ENCODE results near the gene TPPP. TPM values are rescaled to one million over a fixed set of nuclear protein-coding genes. Genes with fewer than 3 reads are reported as not detected.
A peak's percentile ranks its signal among the peaks of the same experiment; 100 is the strongest.
"Not testable (repeated sequence)": the region's sequence is repeated elsewhere in the genome, so short reads cannot be mapped to it uniquely, and the experiment has no call there.

The TPPP gene
- total and polyA plus RNA-seq, 7 donors: 0.60 to 15.5 (median 7.1) TPM

- DNase-seq: peak; percentile 66
- peak overlapping the region in 3 of 4 donors; percentile 76 to 89 (median 89) for H3K27ac ChIP-seq
- WGBS, 2 donors: 3 to 6% methylated on average over 14 to 21 of the region's 22 CpGs
Observed at GRCh38 chr5:694042-694431, 885 bp upstream of the TPPP start.

DNA sequence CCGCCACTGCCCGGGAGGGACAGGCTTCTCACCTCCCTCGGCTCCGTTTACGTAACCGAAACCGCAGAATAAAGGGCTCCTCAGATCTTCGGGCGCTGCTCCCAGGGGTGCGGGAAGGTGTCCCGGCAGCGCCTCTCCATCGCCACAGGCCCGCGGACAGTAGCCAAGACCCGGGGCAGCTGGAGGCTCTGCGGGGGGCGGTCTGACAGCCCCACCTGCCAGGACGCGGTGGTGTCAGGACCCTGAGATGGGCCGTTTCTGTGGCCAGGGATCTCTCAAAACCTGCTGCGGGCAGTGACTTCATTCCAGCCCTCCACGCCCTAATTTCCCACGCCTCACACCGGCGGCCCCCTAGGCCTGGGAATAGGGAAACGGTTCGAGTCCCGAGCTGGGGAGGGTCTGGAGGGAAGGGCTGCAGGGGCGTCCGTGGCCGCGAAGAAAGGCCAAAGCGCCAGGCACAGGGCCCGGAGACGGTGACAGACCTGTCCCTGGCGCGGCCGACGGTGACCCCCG, 567 bp downstream of the TPPP start:
- intact Hi-C loops (cut with DNase I): not testable (repeated sequence)

More at GRCh38 chr5:694042-694431, 885 bp upstream of the TPPP start:
- H3K4me3 ChIP-seq: peak overlapping the region; percentile 52 to 67 (median 60)
- intact Hi-C loops (cut with DNase I); H3K9me3 ChIP-seq; H3K36me3 ChIP-seq; H3K4me1 ChIP-seq; H3K27me3 ChIP-seq: not testable (repeated sequence)

DNA sequence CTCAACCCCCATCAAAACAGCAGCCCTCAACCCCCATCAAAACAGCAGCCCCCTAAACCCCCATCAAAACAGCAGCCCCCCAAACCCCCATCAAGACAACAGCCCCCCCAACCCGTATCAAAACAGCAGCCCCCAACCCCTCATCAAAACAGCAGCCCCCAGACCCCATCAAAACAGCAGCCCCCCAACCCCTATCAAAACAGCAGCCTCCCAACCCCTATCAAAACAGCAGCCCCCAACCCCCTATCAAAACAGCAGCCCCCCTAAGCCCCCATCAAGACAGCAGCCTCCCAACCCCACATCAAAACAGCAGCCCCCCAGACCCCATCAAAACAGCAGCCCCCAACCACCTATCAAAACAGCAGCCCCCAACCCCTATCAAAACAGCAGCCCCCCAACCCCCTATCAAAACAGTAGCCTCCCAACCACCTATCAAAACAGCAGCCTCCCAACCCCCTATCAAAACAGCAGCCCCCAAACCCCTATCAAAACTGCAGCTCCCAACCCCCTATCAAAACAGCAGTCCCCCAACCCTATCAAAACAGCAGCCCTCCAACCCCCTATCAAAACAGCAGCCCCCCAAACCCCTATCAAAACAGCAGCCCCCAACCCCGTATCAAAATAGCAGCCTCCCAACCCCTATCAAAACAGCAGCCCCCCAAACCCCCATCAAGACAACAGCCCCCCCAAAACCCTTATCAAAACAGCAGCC, 1.2 kb downstream of the TPPP start:
- no peaks in the 10 kb centered on the region for H3K9me3 ChIP-seq
- H3K4me3 ChIP-seq: peak overlapping the region; percentile 52 to 81 (median 62)
- H3K27ac ChIP-seq: peak overlapping the region; percentile 76 to 89 (median 82)
- 9 to 32% methylated on average over 2 of the region's 2 CpGs for WGBS, 2 donors
- no peaks in the 10 kb centered on the region for H3K36me3 ChIP-seq
- intact Hi-C loops (cut with DNase I): no loop called here
- TF ChIP-seq POLR2AphosphoS5 (IDR thresholded peaks at IDR 0.05): no peak
- TF ChIP-seq EP300 (IDR thresholded peaks at IDR 0.05): no peak
- TF ChIP-seq POLR2A (IDR thresholded peaks at IDR 0.05): no peak
- no peak for TF ChIP-seq CTCF (IDR thresholded peaks at IDR 0.05)
- no peaks in the 10 kb centered on the region for H3K4me1 ChIP-seq
- no peaks in the 10 kb centered on the region for H3K27me3 ChIP-seq
- DNase-seq: no peak

More for the DNA sequence above, 567 bp downstream of the TPPP start:
- peak overlapping the region; percentile 76 to 89 (median 82) for H3K27ac ChIP-seq
- not testable (repeated sequence) for H3K4me1 ChIP-seq, H3K36me3 ChIP-seq, DNase-seq, H3K9me3 ChIP-seq, H3K27me3 ChIP-seq
- WGBS, 2 donors: 1% methylated on average over 41 of the region's 41 CpGs
- peak overlapping the region; percentile 52 to 81 (median 62) for H3K4me3 ChIP-seq

DNA sequence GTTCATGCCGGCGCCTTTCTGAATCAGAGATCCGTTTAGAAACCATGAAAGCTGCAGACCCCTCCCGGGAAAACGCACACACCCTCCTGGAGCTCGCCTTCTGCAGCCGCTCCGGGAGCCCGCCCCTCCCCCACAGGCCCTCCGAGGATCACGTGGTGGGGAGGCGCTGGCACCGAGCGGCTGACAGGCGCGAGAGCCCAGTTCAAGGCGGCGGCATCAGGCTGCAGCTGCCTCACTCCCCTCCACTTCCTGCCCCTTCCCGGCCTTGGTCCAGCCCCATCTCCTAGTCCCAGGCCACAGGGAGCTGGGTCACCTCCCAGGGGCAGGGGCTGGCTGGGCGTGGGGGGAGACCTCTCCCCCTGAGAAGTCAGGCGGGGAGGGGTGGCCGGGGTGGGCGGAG, 2.1 kb downstream of the TPPP start:
- H3K27me3 ChIP-seq; intact Hi-C loops (cut with DNase I); H3K4me3 ChIP-seq; H3K36me3 ChIP-seq; H3K4me1 ChIP-seq; H3K9me3 ChIP-seq: not testable (repeated sequence)
- peak overlapping the region in 2 of 4 donors; percentile 49 to 89 for H3K27ac ChIP-seq
- peak; percentile 78 for DNase-seq
- 2% methylated on average over 18 of the region's 23 CpGs; no CpG with 5 or more reads in 1 of the 2 donors for WGBS, 2 donors

DNA sequence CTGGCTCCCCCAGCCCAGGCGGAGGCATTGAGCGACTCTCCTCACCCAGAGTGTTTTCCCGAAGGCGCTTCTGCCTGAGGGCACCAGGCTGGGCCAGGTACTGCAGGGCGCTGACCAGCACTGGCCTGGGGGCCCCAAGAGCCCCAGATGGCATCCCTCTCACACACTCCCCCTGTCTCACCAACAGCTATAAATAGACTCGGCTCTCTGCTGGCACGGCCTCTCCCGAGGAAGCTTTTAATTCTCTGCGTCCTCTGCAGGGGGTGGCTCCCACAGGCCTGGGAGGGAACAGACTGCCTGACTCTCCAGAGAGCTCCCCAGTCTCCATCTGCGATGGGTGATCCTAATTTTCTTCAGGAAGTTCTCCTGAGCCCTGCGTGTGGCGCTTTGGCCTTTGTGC, 2.9 kb downstream of the TPPP start:
- H3K4me3 ChIP-seq; H3K27me3 ChIP-seq; DNase-seq; H3K4me1 ChIP-seq; H3K27ac ChIP-seq; H3K9me3 ChIP-seq; intact Hi-C loops (cut with DNase I); H3K36me3 ChIP-seq: not testable (repeated sequence)
- no CpG with 5 or more reads among the region's 12 CpGs for WGBS, 2 donors

- H3K27me3 ChIP-seq; H3K9me3 ChIP-seq; H3K36me3 ChIP-seq; H3K4me3 ChIP-seq; H3K27ac ChIP-seq; H3K4me1 ChIP-seq; intact Hi-C loops (cut with DNase I): not testable (repeated sequence)
- WGBS, 2 donors: 86 to 89% methylated on average over 18 to 29 of the region's 30 CpGs
- peak; percentile 61 for DNase-seq
Observed at GRCh38 chr5:688348-689010, 4.7 kb downstream of the TPPP start.

- H3K4me3 ChIP-seq; H3K36me3 ChIP-seq; H3K9me3 ChIP-seq; H3K27ac ChIP-seq; intact Hi-C loops (cut with DNase I); H3K27me3 ChIP-seq; H3K4me1 ChIP-seq: not testable (repeated sequence)
- peak; percentile 39 for DNase-seq
- 80 to 91% methylated on average over 12 of the region's 12 CpGs for WGBS, 2 donors
Observed at GRCh38 chr5:686936-687335, 6.2 kb downstream of the TPPP start.

GRCh38 chr5:686172-686523, 7.0 kb downstream of the TPPP start:
- H3K27ac ChIP-seq; DNase-seq; H3K9me3 ChIP-seq; H3K36me3 ChIP-seq; intact Hi-C loops (cut with DNase I); H3K27me3 ChIP-seq; H3K4me1 ChIP-seq; H3K4me3 ChIP-seq: not testable (repeated sequence)
- WGBS, 2 donors: 92 to 93% methylated on average over 12 of the region's 12 CpGs
